Stimulated activated naive CD8-positive, alpha-beta T cell treated with anti-CD3 and anti-CD28 coated beads, Interleukin-15, amount 100 ng/mL, for 72 hours (primary cell): ENCODE results near the gene NRGN.

Experiments used
- ATAC-seq: fragments of 150-1000 bp; cut with Tn5 transposase; 2 replicates; pipeline ENCODE4 v1.10.0; 2021; ENCODE audit warnings: mild to moderate bottlenecking, moderate library complexity
- DNase-seq, 2 donors: peaks; one replicate each; pipeline ENCODE4 v3.0.0; 2021 to 2022
- H3K27ac Mint-ChIP-seq, 2 donors: one replicate each; pipeline ENCODE4 v1.8.0; 2022; ENCODE audit warnings: mild to moderate bottlenecking in 2 of 2, mixed read lengths in 2 of 2, moderate library complexity in 2 of 2
- H3K27me3 Mint-ChIP-seq: one replicate; pipeline ENCODE4 v1.8.0; 2022; ENCODE audit warnings: mixed read lengths
- H3K4me1 Mint-ChIP-seq: one replicate; pipeline ENCODE4 v1.8.0; 2022; ENCODE audit warnings: mild to moderate bottlenecking, mixed read lengths
- H3K4me3 Mint-ChIP-seq, 2 donors: one replicate each; pipeline ENCODE4 v1.8.0; 2022; ENCODE audit warnings: mild to moderate bottlenecking in 2 of 2, mixed read lengths in 2 of 2, moderate library complexity in 1 of 2
- H3K9me3 Mint-ChIP-seq, 2 donors: one replicate each; pipeline ENCODE4 v1.8.0; 2022; ENCODE audit warnings: mixed read lengths in 2 of 2

NRGN gene

GRCh38 chr11:124748481-124749343 lies 9.0 kb downstream of the NRGN start:
- Mint-ChIP-seq H3K27ac (no peak overlapping the region), H3K4me1 (peaks cover 14% of the 10 kb centered on the region), H3K9me3 (no peaks in the 10 kb centered on the region), H3K4me3 (no peak overlapping the region), H3K27me3 (peaks cover 7% of the 10 kb centered on the region)
- no peak for DNase-seq
- ATAC-seq = no peak

GRCh38 chr11:124749912-124750311 lies 10.2 kb downstream of the NRGN start:
- H3K4me1 Mint-ChIP-seq = peaks cover 13% of the 10 kb centered on the region
- DNase-seq (no peak), ATAC-seq (no peak)
- H3K9me3 Mint-ChIP-seq = no peaks in the 10 kb centered on the region
- H3K4me3 Mint-ChIP-seq = no peak overlapping the region
- peaks cover 16% of the 10 kb centered on the region for H3K27me3 Mint-ChIP-seq
- no peak overlapping the region for H3K27ac Mint-ChIP-seq

GRCh38 chr11:124751391-124751740 lies 11.6 kb downstream of the NRGN start:
- no peak overlapping the region for H3K4me3 Mint-ChIP-seq
- DNase-seq (no peak), ATAC-seq (no peak)
- H3K9me3 Mint-ChIP-seq = no peaks in the 10 kb centered on the region
- H3K4me1 Mint-ChIP-seq = peaks cover 8% of the 10 kb centered on the region
- peaks cover 23% of the 10 kb centered on the region for H3K27me3 Mint-ChIP-seq
- H3K27ac Mint-ChIP-seq = no peak overlapping the region

DNA sequence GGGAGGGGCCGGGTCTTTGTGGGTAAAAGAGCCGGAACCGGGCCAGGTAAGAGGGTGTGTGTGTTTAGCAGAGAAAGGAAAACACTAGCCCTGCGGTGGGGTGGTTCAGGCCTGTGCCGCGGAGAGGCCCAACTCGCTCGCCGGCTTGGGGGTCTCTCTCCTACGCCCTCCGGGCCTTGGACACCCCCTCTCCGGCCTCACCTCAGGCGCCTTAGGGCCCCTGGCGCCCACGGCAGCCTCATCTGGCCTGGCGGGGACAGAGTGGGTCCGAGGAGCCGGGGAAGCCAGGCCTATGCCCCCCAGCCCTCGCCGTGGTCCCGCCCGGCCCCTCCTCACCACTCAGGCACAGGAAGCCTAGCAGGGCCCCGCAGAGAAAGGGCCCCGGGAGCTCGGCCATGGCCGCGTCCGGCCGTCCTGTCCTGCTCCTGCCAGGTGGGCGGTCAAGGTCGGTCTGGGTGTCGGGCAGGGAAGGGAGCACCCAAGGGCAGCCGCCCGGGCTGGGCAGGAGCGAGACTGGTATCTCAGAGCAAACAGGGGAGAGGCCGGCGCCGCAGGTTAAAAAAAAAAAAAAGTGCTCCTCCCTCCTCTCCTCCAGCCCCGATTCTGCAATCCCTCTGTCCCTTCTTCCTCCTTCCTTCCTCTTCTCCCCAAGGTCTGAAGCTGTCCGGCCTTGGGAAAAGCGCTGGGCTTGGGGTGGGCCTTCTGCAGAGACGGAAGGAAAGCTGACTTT lies 12.2 kb downstream of the NRGN start, which contains the start of gene VSIG2:
Gene VSIG2 (minus strand): TSS at position 515 of the 730 bp plus-strand sequence. CDS start 118 bp downstream, at position 397.
- Mint-ChIP-seq H3K9me3 (no peaks in the 10 kb centered on the region), H3K27ac (no peak within 1 kb of the TSS)

GRCh38 chr11:124752471-124753102 lies 12.8 kb downstream of the NRGN start:
- H3K27me3 Mint-ChIP-seq = peaks cover 35% of the 10 kb centered on the region
- DNase-seq (no peak), ATAC-seq (no peak)
- H3K27ac Mint-ChIP-seq = no peak overlapping the region
- peaks cover 8% of the 10 kb centered on the region for H3K4me1 Mint-ChIP-seq
- peak overlapping the region in 1 of 2 donors; percentile 57 for H3K4me3 Mint-ChIP-seq
- no peaks in the 10 kb centered on the region for H3K9me3 Mint-ChIP-seq

More for the DNA sequence above, 12.2 kb downstream of the NRGN start, which contains the start of gene VSIG2:
- Mint-ChIP-seq H3K4me3 (peak within 1 kb of the TSS in 1 of 2 donors; percentile 57), H3K4me1 (peaks cover 8% of the 10 kb centered on the region), H3K27me3 (peaks cover 28% of the 10 kb centered on the region)
- ATAC-seq (peak; percentile 2), DNase-seq (no peak)

- H3K27ac Mint-ChIP-seq = peak overlapping the region in 1 of 2 donors; percentile 42
- H3K9me3 Mint-ChIP-seq = no peaks in the 10 kb centered on the region
- H3K27me3 Mint-ChIP-seq = peaks cover 41% of the 10 kb centered on the region
- no peak for DNase-seq
- no peak for ATAC-seq
- peaks cover 11% of the 10 kb centered on the region for H3K4me1 Mint-ChIP-seq
- no peak overlapping the region for H3K4me3 Mint-ChIP-seq
Measured at GRCh38 chr11:124753205-124753604, 13.5 kb downstream of the NRGN start.

DNA sequence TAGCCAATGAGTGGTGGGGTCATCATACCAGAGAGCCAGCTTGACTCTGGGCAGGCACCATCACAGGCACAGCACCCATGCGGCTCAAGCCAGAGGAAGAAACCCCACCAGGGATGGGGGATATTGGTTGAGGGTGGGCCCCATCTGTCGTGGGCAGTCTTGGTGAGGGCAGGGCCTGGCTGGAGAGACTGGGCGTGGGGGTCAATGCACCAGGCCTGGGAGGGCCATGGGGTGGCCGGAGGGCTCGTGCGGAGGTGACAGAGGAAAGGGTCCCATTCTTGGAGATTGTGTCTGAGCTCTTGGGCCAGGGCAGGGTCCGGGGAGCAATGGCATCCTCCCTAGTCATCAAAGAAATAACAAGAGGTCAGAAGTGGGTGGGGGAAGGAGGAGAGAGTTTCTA lies 13.9 kb downstream of the NRGN start:
- no peaks in the 10 kb centered on the region for H3K9me3 Mint-ChIP-seq
- DNase-seq = no peak
- ATAC-seq = no peak
- peaks cover 46% of the 10 kb centered on the region for H3K27me3 Mint-ChIP-seq
- H3K4me1 Mint-ChIP-seq = peaks cover 15% of the 10 kb centered on the region
- no peak overlapping the region for H3K27ac Mint-ChIP-seq
- no peak overlapping the region for H3K4me3 Mint-ChIP-seq

GRCh38 chr11:124754309-124754708 lies 14.6 kb downstream of the NRGN start:
- H3K27ac Mint-ChIP-seq = no peak overlapping the region
- peaks cover 53% of the 10 kb centered on the region for H3K27me3 Mint-ChIP-seq
- no peak overlapping the region for H3K4me3 Mint-ChIP-seq
- H3K9me3 Mint-ChIP-seq = no peaks in the 10 kb centered on the region
- ATAC-seq = no peak
- no peak for DNase-seq
- H3K4me1 Mint-ChIP-seq = peaks cover 22% of the 10 kb centered on the region

- no peaks in the 10 kb centered on the region for H3K9me3 Mint-ChIP-seq
Measured at GRCh38 chr11:124754710-124755109, 15.0 kb downstream of the NRGN start.

DNA sequence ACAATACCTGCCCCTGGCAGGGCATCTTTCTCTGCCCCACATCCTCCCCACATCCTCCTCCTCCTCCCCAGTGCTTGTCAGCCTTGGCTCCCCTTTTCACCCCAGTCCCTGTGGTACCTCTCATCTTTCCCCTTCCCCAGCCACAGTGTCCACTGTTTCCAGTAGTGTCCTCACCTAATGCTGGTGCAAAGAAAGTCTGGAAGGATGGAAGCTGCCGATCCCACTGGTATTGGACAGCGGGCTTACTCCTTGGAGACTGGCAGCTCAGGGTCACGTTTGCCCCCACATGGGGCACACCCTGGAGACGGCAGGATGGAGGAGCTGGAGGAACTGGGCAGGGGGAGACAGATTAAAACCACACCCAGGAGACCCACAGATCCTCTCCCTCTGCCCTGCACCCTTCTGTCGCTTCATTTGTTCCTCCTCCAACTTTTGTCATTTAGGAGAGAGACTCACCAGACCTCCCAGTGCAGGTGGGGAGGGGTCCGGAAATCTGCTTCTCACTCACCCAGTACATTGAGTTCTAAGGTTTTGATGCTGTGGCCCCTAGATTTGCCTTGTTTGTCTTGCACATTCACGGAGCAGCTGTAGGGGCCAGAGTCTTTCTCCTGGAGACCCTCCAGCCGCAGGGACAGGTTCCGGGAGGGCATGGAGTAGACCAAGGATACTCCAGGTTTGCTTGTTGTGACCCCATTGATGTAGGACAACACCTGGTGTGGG lies 16.5 kb downstream of the NRGN start:
- no peaks in the 10 kb centered on the region for H3K9me3 Mint-ChIP-seq
- H3K27me3 Mint-ChIP-seq = peaks cover 64% of the 10 kb centered on the region
- H3K27ac Mint-ChIP-seq = no peak overlapping the region
- peaks cover 32% of the 10 kb centered on the region for H3K4me1 Mint-ChIP-seq
- ATAC-seq (no peak), DNase-seq (no peak)
- H3K4me3 Mint-ChIP-seq = no peak overlapping the region

More at GRCh38 chr11:124754710-124755109, 15.0 kb downstream of the NRGN start:
- Mint-ChIP-seq H3K4me1 (peaks cover 24% of the 10 kb centered on the region), H3K27me3 (peaks cover 57% of the 10 kb centered on the region), H3K4me3 (no peak overlapping the region), H3K27ac (no peak overlapping the region)
- DNase-seq = no peak
- no peak for ATAC-seq

DNA sequence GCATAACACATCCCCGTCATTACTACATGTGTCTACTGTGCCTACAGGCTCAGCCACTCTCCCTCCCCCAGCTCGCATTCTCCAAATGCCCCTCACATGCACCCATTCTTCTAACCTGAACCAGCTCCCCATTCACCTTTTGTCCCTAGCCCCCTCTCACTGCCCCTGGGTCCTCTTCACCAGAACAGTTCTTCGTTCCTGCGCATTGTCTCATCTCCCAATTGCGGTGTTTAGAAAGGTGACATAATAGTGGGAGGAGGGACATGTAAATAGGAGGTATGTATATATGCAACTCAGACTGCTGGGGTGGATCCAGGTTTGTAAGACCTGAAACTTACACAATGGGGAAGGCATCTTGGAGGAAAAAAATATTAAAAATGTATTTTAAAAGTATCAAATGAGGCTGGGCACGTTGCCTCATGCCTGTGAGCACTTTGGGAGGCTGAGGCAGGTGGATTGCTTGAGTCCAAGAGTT lies 17.0 kb downstream of the NRGN start:
- peaks cover 38% of the 10 kb centered on the region for H3K4me1 Mint-ChIP-seq
- no peak for DNase-seq
- ATAC-seq = no peak
- H3K4me3 Mint-ChIP-seq = no peak overlapping the region
- H3K27ac Mint-ChIP-seq = no peak overlapping the region
- H3K9me3 Mint-ChIP-seq = no peaks in the 10 kb centered on the region
- H3K27me3 Mint-ChIP-seq = peaks cover 70% of the 10 kb centered on the region

DNA sequence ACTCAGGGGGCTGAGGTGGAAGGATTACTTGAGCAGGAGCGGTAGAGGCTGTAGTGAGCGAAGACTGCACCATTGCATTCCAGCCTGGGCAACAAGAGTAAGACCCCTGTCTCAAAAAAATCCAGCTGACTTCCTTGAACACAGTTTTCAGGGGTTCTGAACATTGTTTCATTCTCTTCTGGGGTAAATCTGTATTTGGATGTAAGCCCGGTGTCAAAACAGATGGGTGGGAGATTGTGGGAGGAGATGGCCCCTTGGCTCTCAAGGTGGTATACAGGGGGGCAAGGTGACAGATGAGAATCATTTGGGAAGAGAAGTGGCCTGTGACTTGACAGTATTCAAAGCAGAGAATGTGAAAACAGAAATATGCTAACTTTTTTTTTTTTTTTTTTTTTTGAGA lies 17.6 kb downstream of the NRGN start:
- ATAC-seq = no peak
- H3K4me1 Mint-ChIP-seq = peaks cover 41% of the 10 kb centered on the region

DNA sequence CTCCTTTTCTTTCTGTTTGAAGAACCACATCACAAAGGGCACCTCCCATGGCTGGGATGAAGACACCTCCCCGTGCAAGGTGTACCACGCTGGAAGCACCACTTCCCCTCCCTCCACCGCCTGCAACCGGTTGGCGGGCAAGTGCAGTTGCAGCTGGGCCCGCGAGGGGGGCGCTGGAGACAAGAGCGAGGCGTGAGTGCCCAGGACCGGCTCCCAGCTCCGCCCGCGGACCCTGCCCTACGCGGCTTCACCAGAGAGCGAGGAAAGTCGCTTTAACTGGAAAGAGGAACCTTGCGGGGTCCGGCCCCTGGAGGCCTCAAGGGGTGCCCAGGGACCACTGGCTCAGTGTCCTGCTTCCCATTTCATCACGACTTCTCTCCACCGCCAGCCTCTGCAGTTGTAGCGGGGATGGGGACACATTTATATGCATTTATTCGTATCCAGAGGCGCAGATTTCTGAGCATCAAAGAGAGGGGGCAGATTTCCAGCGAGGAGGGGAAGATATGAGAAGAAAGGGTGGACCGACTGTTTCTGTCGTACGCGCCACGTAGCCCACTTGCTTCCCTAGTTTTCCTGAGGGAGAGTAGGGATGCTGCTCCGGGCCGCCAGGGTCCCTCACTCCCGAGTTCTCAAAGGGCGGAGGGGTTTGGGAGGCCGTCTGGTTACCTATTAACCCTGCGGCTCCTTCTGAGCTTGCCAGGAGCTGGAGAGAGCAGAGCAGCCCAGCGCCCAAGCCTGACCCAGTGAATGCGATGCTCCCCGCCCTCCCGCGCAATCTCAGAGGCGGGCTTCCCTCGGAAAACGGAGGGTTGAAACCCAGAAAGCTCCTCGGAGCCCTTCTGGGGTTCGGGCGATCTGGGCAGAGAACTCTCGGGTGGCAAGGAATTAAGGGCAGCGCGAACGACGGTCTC lies 18.9 kb downstream of the NRGN start:
- DNase-seq (peak; percentile 70 to 74), ATAC-seq (peak; percentile 64)
- H3K27me3 Mint-ChIP-seq = peaks cover 71% of the 10 kb centered on the region
- H3K27ac Mint-ChIP-seq = no peak overlapping the region
- H3K4me3 Mint-ChIP-seq = peak overlapping the region; percentile 75 to 84
- H3K4me1 Mint-ChIP-seq = peaks cover 49% of the 10 kb centered on the region
- H3K9me3 Mint-ChIP-seq = no peaks in the 10 kb centered on the region

More for the DNA sequence above, 17.6 kb downstream of the NRGN start:
- Mint-ChIP-seq H3K27me3 (peaks cover 71% of the 10 kb centered on the region), H3K9me3 (no peaks in the 10 kb centered on the region), H3K4me3 (no peak overlapping the region), H3K27ac (no peak overlapping the region)
- no peak for DNase-seq
